RWPE1 (cell line): ENCODE data around the gene DCAF12.

ENCODE experiments used
- CTCF ChIA-PET: fragments of 350-600 bp; sonication (Branson Sonifier 250); formaldehyde crosslinking; extraction: SDS; loops from one replicate; lab custom pipeline; 2021; lab: Yijun Ruan, JAX
- POLR2A ChIA-PET: fragments of 400-600 bp; formaldehyde crosslinking; extraction: SDS; loops from one replicate; lab custom pipeline; 2020; ENCODE audit warnings: antibody characterized with exemption; ENCODE audit not compliant: low non-redundant PET; lab: Yijun Ruan, JAX
- DNase-seq: peaks from one replicate; pipeline ENCODE4 v3.0.0; 2012; ENCODE audit warnings: low spot score
- H3K27ac ChIP-seq: fragments of 450-650 bp; 2 replicates; pipeline ENCODE4 v1.5.1; 2017
- CTCF ChIP-seq: fragments of 450-650 bp; conservative IDR thresholded peaks from 2 replicates; pipeline ENCODE4 v1.5.1; 2017; ENCODE audit warnings: low read depth, mild to moderate bottlenecking

The DCAF12 gene

GRCh38 chr9:34121996-34122395 is 4.5 kb downstream of the DCAF12 start:
- CTCF ChIA-PET, result interaction anchor here (0.7 kb wide), 1 partner anchor 110 kb away, joined by 8 read pairs; no protein-coding TSS in a partner anchor
- TF ChIP-seq CTCF, result no peak
- DNase-seq, result no peak
- H3K27ac ChIP-seq, result no peak overlapping the region
- POLR2A ChIA-PET, result no interaction called here

- DNase-seq, result no peak
- H3K27ac ChIP-seq, result no peak overlapping the region
- ChIA-PET CTCF (interaction anchor here (0.5 kb wide), 2 partner anchors 131 to 195 kb away, joined by 3 to 4 read pairs; no protein-coding TSS in a partner anchor), POLR2A (interaction anchor here (0.7 kb wide), 1 partner anchor 59 kb away, joined by 3 read pairs; no protein-coding TSS in a partner anchor)
- TF ChIP-seq CTCF, result no peak
These were observed 6.8 kb downstream of the DCAF12 start for GRCh38 chr9:34119713-34120112.

- no peak for DNase-seq
- ChIA-PET CTCF (no interaction called here), POLR2A (no interaction called here)
- no peak overlapping the region for H3K27ac ChIP-seq
- no peak for TF ChIP-seq CTCF
These were observed 12.1 kb downstream of the DCAF12 start for GRCh38 chr9:34114436-34114835.

GRCh38 chr9:34106110-34106509 is 20.4 kb downstream of the DCAF12 start:
- H3K27ac ChIP-seq, result no peak overlapping the region
- no peak for TF ChIP-seq CTCF
- CTCF ChIA-PET, result interaction anchor here (0.6 kb wide), 1 partner anchor 120 kb away, joined by 3 read pairs; no protein-coding TSS in a partner anchor
- DNase-seq, result no peak
- POLR2A ChIA-PET, result no interaction called here

- no peak overlapping the region for H3K27ac ChIP-seq
- no peak for TF ChIP-seq CTCF
- DNase-seq, result no peak
- ChIA-PET POLR2A (no interaction called here), CTCF (no interaction called here)
These were observed 23.7 kb downstream of the DCAF12 start for GRCh38 chr9:34102796-34103195.

- DNase-seq, result no peak
- POLR2A ChIA-PET, result no interaction called here
- 0 out of 2 replicates have a peak overlapping the region, but pooled peaks have one; percentile 1 for H3K27ac ChIP-seq
- no peak for TF ChIP-seq CTCF
- CTCF ChIA-PET, result interaction anchor here (0.7 kb wide), 1 partner anchor 339 kb away, joined by 3 read pairs; no protein-coding TSS in a partner anchor
These were observed 28.2 kb downstream of the DCAF12 start for GRCh38 chr9:34098307-34098706.
